Measurements from ENCODE around the gene LCTL. TPM values are rescaled to one million over a fixed set of nuclear protein-coding genes. Genes with fewer than 3 reads are reported as not detected.

The LCTL gene
- total and polyA plus RNA-seq, 2 of the 8 experiments (the other 6 are each of a cell fraction or from before 2014, with no cell fraction given) = 5.5 to 6.2 TPM

DNA sequence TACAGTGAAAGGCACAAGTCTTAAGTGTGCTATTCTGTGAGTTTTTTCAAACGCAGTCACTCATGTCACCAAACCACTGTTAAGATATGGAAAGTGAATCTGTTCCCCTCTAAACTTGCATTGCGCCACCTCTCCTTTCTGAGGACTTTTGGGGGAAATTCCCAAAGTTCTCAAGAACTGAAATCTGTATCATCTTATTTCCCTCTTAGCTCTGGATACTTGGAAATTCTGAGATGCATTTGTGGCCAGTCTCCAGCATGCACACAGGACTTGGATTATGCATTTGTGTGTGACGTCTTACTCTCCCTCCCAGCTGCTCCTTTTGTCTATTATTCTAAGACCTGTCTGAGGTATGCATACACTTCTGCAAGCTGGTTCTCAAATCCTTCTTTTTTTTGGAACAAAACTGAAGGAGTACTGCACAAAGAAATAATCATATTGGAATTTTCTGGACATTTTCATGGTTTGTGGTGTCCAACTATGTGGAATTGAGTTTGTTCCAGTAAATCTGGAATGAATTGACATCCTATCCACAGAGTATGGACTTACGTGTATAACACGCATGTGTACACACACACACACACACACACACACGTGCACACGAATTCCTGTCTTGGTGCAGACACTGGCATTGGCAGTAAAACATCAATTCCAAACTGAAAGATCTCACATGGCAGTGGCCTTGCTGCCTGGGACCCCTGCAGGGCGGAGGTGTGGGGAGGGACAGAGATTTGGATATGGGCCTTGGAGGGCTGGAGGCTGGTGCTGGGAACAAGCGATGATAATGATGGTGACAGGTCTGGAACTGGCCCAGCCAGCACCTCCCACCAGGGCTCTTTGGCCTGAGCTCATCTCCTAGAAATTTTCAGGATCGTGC is 8.2 kb upstream of the LCTL start:
- ChIA-PET CTCF (ENCODE audit: partially characterized antibody) (interaction anchor here (1.0 to 3.5 kb wide), 5 partner anchors 8 to 278 kb away, joined by 3 to 17 read pairs (median 11); partner anchors contain the start of gene LCTL), POLR2A (ENCODE audit: partially characterized antibody) (interaction anchor here (1.5 kb wide), 1 partner anchor 127 kb away, joined by 3 read pairs; no protein-coding TSS in a partner anchor)
- Histone ChIP-seq H3K27ac (ENCODE audit: low read depth, low read length) (no peak overlapping the region), H2BK5ac (ENCODE audit: low read depth, low read length) (no peak overlapping the region), H3K23ac (ENCODE audit: insufficient read length) (no peak overlapping the region), H3K9ac (replicated peaks in 1 of 4; ENCODE audit: extremely low read depth in 1 of 4, low read depth in 3 of 4, low read length in 3 of 4) (no peak overlapping the region), H2BK120ac (replicated peaks; ENCODE audit: low read depth, low read length) (no peak overlapping the region), H2BK15ac (ENCODE audit: low read length) (no peak overlapping the region), H3K18ac (ENCODE audit: extremely low read depth, low read length) (no peak overlapping the region), H3K4me3 (ENCODE audit: extremely low read depth in 1 of 4, insufficient read depth in 2 of 4, low read depth in 3 of 4, low read length in 4 of 4) (no peak overlapping the region), H3K4me2 (ENCODE audit: insufficient read depth in 1 of 2, low read depth in 2 of 2, low read length in 2 of 2) (no peak overlapping the region), H2BK20ac (ENCODE audit: low read length) (no peak overlapping the region), H3K4ac (replicated peaks; ENCODE audit: insufficient read length, low read depth, low read length) (no peak overlapping the region), H3K56ac (replicated peaks; ENCODE audit: insufficient read length, low read depth, low read length) (no peak overlapping the region), H2AFZ (ENCODE audit: low read length) (no peak overlapping the region), H3K36me3 (ENCODE audit: control insufficient read depth in 2 of 4, insufficient read depth in 4 of 4, low read length in 3 of 4) (no peaks in the 10 kb centered on the region), H4K5ac (ENCODE audit: insufficient read length, low read depth, low read length) (no peak overlapping the region), H3K27me3 (replicated peaks in 1 of 4; ENCODE audit: control insufficient read depth in 3 of 4, extremely low read depth in 1 of 4, insufficient read depth in 3 of 4, low read length in 3 of 4) (no peaks in the 10 kb centered on the region), H3K14ac (ENCODE audit: insufficient read length) (no peak overlapping the region), H4K20me1 (replicated peaks in 1 of 2; ENCODE audit: control insufficient read depth in 1 of 2, insufficient read depth in 2 of 2, low read length in 2 of 2) (no peaks in the 10 kb centered on the region), H4K8ac (ENCODE audit: extremely low read depth, insufficient read depth, low read length) (no peak overlapping the region; the same call in none of the 2 replicates), H2BK12ac (ENCODE audit: low read depth, low read length) (no peak overlapping the region), H3K79me1 (ENCODE audit: low read depth, low read length) (no peaks in the 10 kb centered on the region), H3K23me2 (ENCODE audit: low read depth, low read length) (no peaks in the 10 kb centered on the region), H2AK5ac (ENCODE audit: low read depth, low read length) (no peak overlapping the region), H3K4me1 (replicated peaks in 1 of 4; ENCODE audit: control insufficient read depth in 3 of 4, insufficient read depth in 4 of 4, low read length in 3 of 4) (no peaks in the 10 kb centered on the region), H3K79me2 (ENCODE audit: control insufficient read depth in 1 of 2, insufficient read depth in 2 of 2, low read length in 2 of 2) (no peaks in the 10 kb centered on the region), H4K91ac (replicated peaks; ENCODE audit: insufficient read length, low read length) (no peak overlapping the region), H3K9me3 (ENCODE audit: insufficient read depth in 2 of 2, low read depth in 1 of 2, low read length in 1 of 2) (no peaks in the 10 kb centered on the region)
- FAIRE-seq (no peak), DNase-seq (ENCODE audit: low read depth in 1 of 2, low spot score in 2 of 2) (no peak)
- 84% methylated on average over 10 of the region's 10 CpGs; no CpG with 5 or more reads in 1 of the 2 experiments for WGBS, 2 experiments (ENCODE audit: extremely low coverage in 1 of 2, insufficient coverage in 1 of 2, insufficient read length in 1 of 2, insufficient replicate concordance in 2 of 2, low coverage in 1 of 2, low lambda C conversion rate in 2 of 2, missing lambda C conversion rate in 1 of 2)
- TF ChIP-seq NANOG (IDR thresholded peaks at IDR 0.05; ENCODE audit: insufficient read depth, low read depth, low read length, poor library complexity, severe bottlenecking) (no peak), SP2 (IDR thresholded peaks at IDR 0.05; ENCODE audit: low read length) (no peak), SAP30 (IDR thresholded peaks at IDR 0.05; ENCODE audit: insufficient read depth, insufficient replicate concordance, low read length) (no peak), RXRA (IDR thresholded peaks at IDR 0.05; ENCODE audit: insufficient read depth, low read depth, low read length) (no peak), HDAC2 (IDR thresholded peaks at IDR 0.05; ENCODE audit: borderline replicate concordance in 1 of 2, low read depth in 2 of 2, low read length in 2 of 2) (no peak), KDM1A (IDR thresholded peaks at IDR 0.05; ENCODE audit: borderline replicate concordance, low read length) (no peak), SRF (IDR thresholded peaks at IDR 0.05; ENCODE audit: low read depth, low read length) (no peak)

Measured in H1 (cell line).